Keratinocyte (primary cell): ENCODE data around the gene PLAAT4. TPM values are rescaled to one million over a fixed set of nuclear protein-coding genes. Genes with fewer than 3 reads are reported as not detected.

Experiments used
- DNase-seq: peaks from one replicate; pipeline ENCODE4 v3.0.0-alpha.2; 2011; ENCODE audit warnings: low read depth, missing footprints, low spot score
- FAIRE-seq: peaks from 2 replicates; lab custom pipeline; 2011; peaks lifted over from hg19 to GRCh38; lab: Jason Lieb, UNC
- H2AFZ ChIP-seq: 2 replicates; pipeline ENCODE4 v1.6.0; 2012; ENCODE audit warnings: low read length, control low read depth, inconsistent platforms; ENCODE audit not compliant: control insufficient read depth
- H3K27ac ChIP-seq: 2 replicates; pipeline ENCODE4 v1.5.1; 2011; ENCODE audit warnings: low read length; ENCODE audit not compliant: control insufficient read depth, insufficient read depth
- H3K27me3 ChIP-seq: 3 replicates; pipeline ENCODE4 v1.6.0; 2011; ENCODE audit warnings: low read length; ENCODE audit not compliant: control insufficient read depth, insufficient read depth; ENCODE audit errors: extremely low read depth
- H3K36me3 ChIP-seq, 2 experiments: 2 replicates in 1 of 2; 3 replicates in 1 of 2; pipeline ENCODE4 v1.5.1; 2011; ENCODE audit warnings: low read length in 2 of 2, mild to moderate bottlenecking in 1 of 2; ENCODE audit not compliant: control insufficient read depth in 2 of 2, insufficient read depth in 2 of 2; ENCODE audit errors: extremely low read depth in 1 of 2
- H3K4me1 ChIP-seq: 3 replicates; pipeline ENCODE4 v1.5.1; 2011; ENCODE audit warnings: low read length; ENCODE audit not compliant: control insufficient read depth, insufficient read depth; ENCODE audit errors: extremely low read depth
- H3K4me2 ChIP-seq: 3 replicates; pipeline ENCODE4 v1.6.0; 2011; ENCODE audit warnings: low read depth, low read length; ENCODE audit not compliant: control insufficient read depth, insufficient read depth; ENCODE audit errors: extremely low read depth
- H3K4me3 ChIP-seq, 3 experiments: fragments of 200-600 bp in 1 of 3; sonication (generic) in 1 of 3; 2 replicates in 2 of 3; 3 replicates in 1 of 3; pipeline ENCODE4 v1.5.1; 2011 to 2016; ENCODE audit warnings: low read length in 3 of 3, mild to moderate bottlenecking in 3 of 3, control low read depth in 2 of 3, inconsistent platforms in 1 of 3, low read depth in 1 of 3, mixed read lengths in 1 of 3, mixed run types in 1 of 3, moderate library complexity in 1 of 3; ENCODE audit not compliant: control insufficient read depth in 2 of 3, insufficient read depth in 2 of 3; ENCODE audit errors: extremely low read depth in 1 of 3
- H3K79me2 ChIP-seq: 2 replicates; pipeline ENCODE4 v1.6.0; 2012; ENCODE audit warnings: low read length; ENCODE audit not compliant: control insufficient read depth, insufficient read depth
- H3K9ac ChIP-seq: 3 replicates; pipeline ENCODE4 v1.6.0; 2011; ENCODE audit warnings: low read length; ENCODE audit not compliant: control insufficient read depth, insufficient read depth; ENCODE audit errors: extremely low read depth
- H3K9me1 ChIP-seq: 3 replicates; pipeline ENCODE4 v1.6.0; 2011; ENCODE audit warnings: low read length; ENCODE audit not compliant: control insufficient read depth, insufficient read depth; ENCODE audit errors: extremely low read depth
- H3K9me3 ChIP-seq: 2 replicates; pipeline ENCODE4 v1.5.1; 2012; ENCODE audit warnings: low read depth, low read length; ENCODE audit not compliant: control insufficient read depth
- H4K20me1 ChIP-seq: 3 replicates; pipeline ENCODE4 v1.6.0; 2011; ENCODE audit warnings: low read length; ENCODE audit not compliant: control insufficient read depth, insufficient read depth; ENCODE audit errors: extremely low read depth
- CTCF ChIP-seq, 3 experiments: IDR thresholded peaks in 1 of 3; conservative IDR thresholded peaks in 1 of 3; optimal IDR thresholded peaks in 1 of 3; 2 replicates in 2 of 3; 3 replicates in 1 of 3; pipeline versions ENCODE3 to v1.5.1; 2011; ENCODE audit warnings: low read length in 3 of 3, mild to moderate bottlenecking in 3 of 3, moderate library complexity in 2 of 3, control low read depth in 1 of 3, inconsistent platforms in 1 of 3; ENCODE audit not compliant: insufficient read depth in 2 of 3; ENCODE audit errors: extremely low read depth in 1 of 3
- EZH2 ChIP-seq: IDR thresholded peaks from one replicate; pipeline ENCODE4 v1.6.1; 2012; ENCODE audit warnings: inconsistent platforms, mild to moderate bottlenecking, low read length, moderate library complexity
- dilution Hi-C: fragments of 300-500 bp; cut with MboI; formaldehyde crosslinking; loops from one replicate; pipeline ENCODE4 v1.7.0; 2020; ENCODE audit warnings: low sequenced_read_pairs; ENCODE audit not compliant: extremely low pct_ligation_motif_present
- polyA plus RNA-seq, 5 experiments: library from polyadenylated mRNA; depleted of rRNA in 3 of 5; stranded (reverse) in 3 of 5; stranded (forward) in 1 of 5; unstranded in 1 of 5; fragments of >200 nt; gene quantifications; 1 replicate in 1 of 5; 2 replicates in 3 of 5; 3 replicates in 1 of 5; pipeline versions ENCODE4 v1.2.1 to v1.2.3, GENCODE V29; 2011 to 2012; ENCODE audit warnings: missing spikeins in 2 of 5, low read depth in 1 of 5, low replicate concordance in 1 of 5

The PLAAT4 gene
- polyA plus RNA-seq, 1 donor (not counting 4 experiments of a cell fraction or from before 2014, with no cell fraction given), result 2.0 TPM

- no peaks in the 10 kb centered on the region for H3K9me1 ChIP-seq
- FAIRE-seq, result no peak
- H3K79me2 ChIP-seq, result no peaks in the 10 kb centered on the region
- H3K36me3 ChIP-seq, result no peaks in the 10 kb centered on the region
- TF ChIP-seq CTCF (optimal IDR thresholded peaks at IDR 0.05 in 1 of 3, IDR thresholded peaks at IDR 0.05 in 1 of 3, conservative IDR thresholded peaks at IDR 0.05 in 1 of 3; ENCODE audit: extremely low read depth in 1 of 3, insufficient read depth in 2 of 3, low read length in 3 of 3) (no peak), EZH2 (no peak)
- no peak overlapping the region for H3K27ac ChIP-seq
- no peaks in the 10 kb centered on the region for H3K4me1 ChIP-seq
- H3K9ac ChIP-seq, result no peak overlapping the region
- no peak overlapping the region for H3K4me3 ChIP-seq
- no peak for DNase-seq
- no peaks in the 10 kb centered on the region for H3K27me3 ChIP-seq
- H3K4me2 ChIP-seq, result no peak overlapping the region
- no peak overlapping the region for H2AFZ ChIP-seq
- no peaks in the 10 kb centered on the region for H4K20me1 ChIP-seq
- dilution Hi-C loops, result no loop called here
- H3K9me3 ChIP-seq, result peaks cover 4% of the 10 kb centered on the region
These were observed 33.1 kb upstream of the PLAAT4 start for GRCh38 chr11:63503492-63503891.

- Histone ChIP-seq H4K20me1 (no peaks in the 10 kb centered on the region), H3K4me1 (no peaks in the 10 kb centered on the region), H3K27me3 (no peaks in the 10 kb centered on the region), H3K79me2 (no peaks in the 10 kb centered on the region), H3K9me1 (no peaks in the 10 kb centered on the region), H3K9ac (no peak overlapping the region), H2AFZ (no peak overlapping the region), H3K36me3 (no peaks in the 10 kb centered on the region), H3K4me3 (no peak overlapping the region), H3K4me2 (no peak overlapping the region), H3K9me3 (peaks cover 4% of the 10 kb centered on the region), H3K27ac (no peak overlapping the region)
- TF ChIP-seq EZH2, result no peak
- no peak for TF ChIP-seq CTCF (optimal IDR thresholded peaks at IDR 0.05 in 1 of 3, IDR thresholded peaks at IDR 0.05 in 1 of 3, conservative IDR thresholded peaks at IDR 0.05 in 1 of 3; ENCODE audit: extremely low read depth in 1 of 3, insufficient read depth in 2 of 3, low read length in 3 of 3)
- DNase-seq (no peak), FAIRE-seq (no peak)
- dilution Hi-C loops, result no loop called here
These were observed 32.6 kb upstream of the PLAAT4 start for GRCh38 chr11:63504054-63504453.
